ENCODE data around the gene IFNA6. TPM values are rescaled to one million over a fixed set of nuclear protein-coding genes. Genes with fewer than 3 reads are reported as not detected.

IFNA6 gene
- polyA plus RNA-seq, 1 donor from 2014 or later: not detected

- no peaks in the 10 kb centered on the region for H3F3A ChIP-seq (ENCODE audit: insufficient read depth, low read length, poor library complexity, severe bottlenecking)
- no peaks in the 10 kb centered on the region for H4K20me1 ChIP-seq (ENCODE audit: insufficient read depth)
- no peak within 1 kb of the TSS for H3K4me2 ChIP-seq (ENCODE audit: low read length)
- H3K27me3 ChIP-seq (ENCODE audit: insufficient read depth, low read depth, low read length): no peaks in the 10 kb centered on the region
- no peaks in the 10 kb centered on the region for H3K9me2 ChIP-seq (ENCODE audit: insufficient read depth, low read length)
- no peak within 1 kb of the TSS for H3K27ac ChIP-seq (ENCODE audit: low read length)
- H3K36me3 ChIP-seq (ENCODE audit: insufficient read depth, low read length): no peaks in the 10 kb centered on the region
- no peak within 1 kb of the TSS for H2AFZ ChIP-seq (ENCODE audit: low read depth, low read length)
- TF ChIP-seq, protein P1, sequence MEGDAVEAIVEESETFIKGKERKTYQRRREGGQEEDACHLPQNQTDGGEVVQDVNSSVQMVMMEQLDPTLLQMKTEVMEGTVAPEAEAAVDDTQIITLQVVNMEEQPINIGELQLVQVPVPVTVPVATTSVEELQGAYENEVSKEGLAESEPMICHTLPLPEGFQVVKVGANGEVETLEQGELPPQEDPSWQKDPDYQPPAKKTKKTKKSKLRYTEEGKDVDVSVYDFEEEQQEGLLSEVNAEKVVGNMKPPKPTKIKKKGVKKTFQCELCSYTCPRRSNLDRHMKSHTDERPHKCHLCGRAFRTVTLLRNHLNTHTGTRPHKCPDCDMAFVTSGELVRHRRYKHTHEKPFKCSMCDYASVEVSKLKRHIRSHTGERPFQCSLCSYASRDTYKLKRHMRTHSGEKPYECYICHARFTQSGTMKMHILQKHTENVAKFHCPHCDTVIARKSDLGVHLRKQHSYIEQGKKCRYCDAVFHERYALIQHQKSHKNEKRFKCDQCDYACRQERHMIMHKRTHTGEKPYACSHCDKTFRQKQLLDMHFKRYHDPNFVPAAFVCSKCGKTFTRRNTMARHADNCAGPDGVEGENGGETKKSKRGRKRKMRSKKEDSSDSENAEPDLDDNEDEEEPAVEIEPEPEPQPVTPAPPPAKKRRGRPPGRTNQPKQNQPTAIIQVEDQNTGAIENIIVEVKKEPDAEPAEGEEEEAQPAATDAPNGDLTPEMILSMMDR (IDR thresholded peaks at IDR 0.05; ENCODE audit: poor library complexity, severe bottlenecking): no peak
- no peak for TF ChIP-seq MXI1 (conservative IDR thresholded peaks at IDR 0.05; ENCODE audit: poor library complexity, severe bottlenecking)
- TF ChIP-seq REST (IDR thresholded peaks at IDR 0.05; ENCODE audit: borderline replicate concordance): no peak
- no peak for TF ChIP-seq EZH2 (IDR thresholded peaks at IDR 0.05; ENCODE audit: borderline replicate concordance, insufficient read depth, low read length, poor library complexity, severe bottlenecking)
- no peak for TF ChIP-seq POLR2AphosphoS5 (IDR thresholded peaks at IDR 0.05)
- no peak for TF ChIP-seq RAD21 (conservative IDR thresholded peaks at IDR 0.05)
- TF ChIP-seq EP300 (conservative IDR thresholded peaks at IDR 0.05; ENCODE audit: poor library complexity, severe bottlenecking): no peak
- TF ChIP-seq SMC3 (conservative IDR thresholded peaks at IDR 0.05; ENCODE audit: poor library complexity): no peak
- no peak for TF ChIP-seq TAF1 (IDR thresholded peaks at IDR 0.05; ENCODE audit: low read depth)
- no peak within 1 kb of the TSS for H3K9ac ChIP-seq (ENCODE audit: low read length)
- H3K4me3 ChIP-seq (ENCODE audit: low read length): no peak within 1 kb of the TSS
- H3K79me2 ChIP-seq (replicated peaks; ENCODE audit: insufficient read depth, low read length): no peaks in the 10 kb centered on the region
- H3K9me3 ChIP-seq (ENCODE audit: low read length): no peaks in the 10 kb centered on the region
These were observed 45.5 kb downstream of the IFNA6 start, which contains the start of gene IFNA5 for GRCh38 chr9:21305213-21305612. IFNA5 (minus strand) TSS chr9:21305313; CDS start chr9:21305256, 57 bp downstream.

Other genes with a start within 250 kb of the IFNA6 start
- not detected in 2 replicates for gene IFNW1, start 209.1 kb downstream of the IFNA6 start, polyA plus RNA-seq
- not detected in 2 replicates for gene IFNA21, start 184.2 kb downstream of the IFNA6 start, polyA plus RNA-seq
- gene IFNA4, start 163.3 kb downstream of the IFNA6 start, polyA plus RNA-seq: not detected in 2 replicates
- gene IFNA7, start 148.7 kb downstream of the IFNA6 start, polyA plus RNA-seq: not detected in 2 replicates
- not detected in 2 replicates for gene IFNA10, start 143.7 kb downstream of the IFNA6 start, polyA plus RNA-seq
- not detected in 2 replicates for gene IFNA16, start 133.6 kb downstream of the IFNA6 start, polyA plus RNA-seq
- gene IFNA17, start 122.7 kb downstream of the IFNA6 start, polyA plus RNA-seq: not detected in 2 replicates
- gene IFNA14, start 110.9 kb downstream of the IFNA6 start, polyA plus RNA-seq: not detected in 2 replicates
- not detected in 2 replicates for gene IFNA5, start 45.6 kb downstream of the IFNA6 start, polyA plus RNA-seq
- 39.6 and 40.9 TPM in 2 replicates for gene KLHL9, start 15.5 kb downstream of the IFNA6 start, polyA plus RNA-seq
- not detected in 2 replicates for gene IFNA13, start 17.2 kb upstream of the IFNA6 start, polyA plus RNA-seq
- not detected in 2 replicates for gene IFNA2, start 34.5 kb upstream of the IFNA6 start, polyA plus RNA-seq
- not detected in 2 replicates for gene IFNA8, start 58.2 kb upstream of the IFNA6 start, polyA plus RNA-seq
- not detected in 2 replicates for gene IFNA1, start 89.6 kb upstream of the IFNA6 start, polyA plus RNA-seq
- gene IFNE, start 131.4 kb upstream of the IFNA6 start, polyA plus RNA-seq: not detected in 2 replicates

Data from neural cell (in vitro differentiated cells).